UCSD-AML1 (cell line): ENCODE data around the gene MAGEA2.
"Not testable (repeated sequence)": the region's sequence is repeated elsewhere in the genome, so short reads cannot be mapped to it uniquely, and the experiment has no call there.

Experiments used
- DNase-seq: peaks from one replicate; lab custom pipeline; 2025; ENCODE audit not compliant: unreplicated experiment; lab: John Stamatoyannopoulos, UW

The MAGEA2 gene

GRCh38 chrX:152753686-152754650, at the start of gene MAGEA2:
TSS of gene MAGEA2 (minus strand) at chrX:152753842. CDS start at chrX:152751363, 2,479 bp downstream.
- DNase-seq = not testable (repeated sequence)

GRCh38 chrX:152798945-152799344, 45.3 kb upstream of the MAGEA2 start:
- no peak for DNase-seq

- not testable (repeated sequence) for DNase-seq
Measured at GRCh38 chrX:152787062-152787461, 33.4 kb upstream of the MAGEA2 start.

- DNase-seq = not testable (repeated sequence)
Measured at GRCh38 chrX:152769549-152770289, 16.1 kb upstream of the MAGEA2 start, which contains the start of gene MAGEA6. TSS of gene MAGEA6 (minus strand) at chrX:152769689. CDS start at chrX:152767650, 2,039 bp downstream.

GRCh38 chrX:152766562-152766961, 12.9 kb upstream of the MAGEA2 start:
- not testable (repeated sequence) for DNase-seq

- not testable (repeated sequence) for DNase-seq
Measured at GRCh38 chrX:152761582-152761981, 7.9 kb upstream of the MAGEA2 start.

- not testable (repeated sequence) for DNase-seq
Measured at GRCh38 chrX:152759544-152759943, 5.9 kb upstream of the MAGEA2 start.

GRCh38 chrX:152758918-152759317, 5.3 kb upstream of the MAGEA2 start, which contains the start of gene CSAG3:
TSS of gene CSAG3 (plus strand) at chrX:152759218.
- not testable (repeated sequence) for DNase-seq

GRCh38 chrX:152754871-152755270, 1.2 kb upstream of the MAGEA2 start:
- not testable (repeated sequence) for DNase-seq

- no peak for DNase-seq
Measured at GRCh38 chrX:152738560-152738959, 15.1 kb downstream of the MAGEA2 start.

- DNase-seq = not testable (repeated sequence)
Measured at GRCh38 chrX:152736528-152736927, 17.1 kb downstream of the MAGEA2 start.

GRCh38 chrX:152735860-152736511, 17.7 kb downstream of the MAGEA2 start:
- no peak for DNase-seq

GRCh38 chrX:152735101-152735500, 18.5 kb downstream of the MAGEA2 start:
- DNase-seq = no peak

GRCh38 chrX:152734143-152734858, 19.3 kb downstream of the MAGEA2 start:
- DNase-seq = not testable (repeated sequence)

GRCh38 chrX:152733261-152733975, 20.2 kb downstream of the MAGEA2 start, which contains the start of the genes CSAG1 and MAGEA12:
TSS of gene CSAG1 (minus strand) at chrX:152733721. CDS start at chrX:152732460, 1,261 bp downstream.
TSS of gene MAGEA12 (plus strand) at chrX:152733757. CDS start at chrX:152736162, 2,405 bp downstream.
- DNase-seq = no peak

- DNase-seq = no peak
Measured at GRCh38 chrX:152725409-152725808, 28.2 kb downstream of the MAGEA2 start.

GRCh38 chrX:152713815-152714787, 39.5 kb downstream of the MAGEA2 start, which contains the start of gene MAGEA2B:
TSS of gene MAGEA2B (plus strand) at chrX:152714628. CDS start at chrX:152717107, 2,479 bp downstream.
- DNase-seq = not testable (repeated sequence)

- not testable (repeated sequence) for DNase-seq
Measured at GRCh38 chrX:152713195-152713594, 40.4 kb downstream of the MAGEA2 start.
